Endothelial cell of umbilical vein (primary cell): ENCODE measurements around the gene ZSWIM7. TPM values are rescaled to one million over a fixed set of nuclear protein-coding genes. Genes with fewer than 3 reads are reported as not detected.

Source experiments
- BruUV-seq: library from RNA; stranded (reverse); fragments of 400-500 nt; replicated peaks from 2 replicates; lab custom pipeline; 2021; lab: Mats Ljungman, UMichigan
- CTCF ChIA-PET: fragments of 300-600, 350-600 bp; sonication (Branson Sonifier 250); formaldehyde crosslinking; loops from one replicate; lab custom pipeline; 2021; ENCODE audit warnings: antibody characterized with exemption, inconsistent platforms; lab: Charles Lee
- POLR2A ChIA-PET: fragments of 300-600, 350-600 bp; sonication (Branson Sonifier 250); formaldehyde crosslinking; loops from one replicate; lab custom pipeline; 2021; ENCODE audit warnings: antibody characterized with exemption, inconsistent platforms; lab: Charles Lee
- DNase-seq: peaks from one replicate; pipeline ENCODE4 v3.0.0-alpha.2; 2011; ENCODE audit warnings: low read depth, low spot score
- FAIRE-seq: peaks from 2 replicates; lab custom pipeline; 2011; peaks lifted over from hg19 to GRCh38; lab: Jason Lieb, UNC
- H2AFZ ChIP-seq: 2 replicates; pipeline ENCODE4 v1.6.0; 2012; ENCODE audit warnings: low read depth, low read length, control low read depth, inconsistent platforms
- H3K27ac ChIP-seq: 2 replicates; pipeline ENCODE4 v1.5.1; 2011; ENCODE audit warnings: low read depth, mild to moderate bottlenecking, control low read depth, low read length, moderate library complexity; ENCODE audit not compliant: insufficient read depth
- H3K27me3 ChIP-seq, 2 experiments: 2 replicates each; pipeline versions ENCODE4 v1.6.0 to v1.6.1; 2011; ENCODE audit warnings: low read length in 2 of 2, mixed read lengths in 1 of 2; ENCODE audit not compliant: control insufficient read depth in 2 of 2, insufficient read depth in 2 of 2
- H3K36me3 ChIP-seq, 2 experiments: 2 replicates in 1 of 2; 3 replicates in 1 of 2; pipeline ENCODE4 v1.5.1; 2011; ENCODE audit warnings: low read length in 2 of 2, mild to moderate bottlenecking in 1 of 2, moderate library complexity in 1 of 2; ENCODE audit not compliant: control insufficient read depth in 2 of 2, insufficient read depth in 2 of 2; ENCODE audit errors: extremely low read depth in 1 of 2
- H3K4me1 ChIP-seq: 3 replicates; pipeline ENCODE4 v1.5.1; 2011; ENCODE audit warnings: mild to moderate bottlenecking, low read length; ENCODE audit not compliant: control insufficient read depth, insufficient read depth; ENCODE audit errors: extremely low read depth
- H3K4me2 ChIP-seq: 2 replicates; pipeline ENCODE4 v1.6.1; 2011; ENCODE audit warnings: low read length, control low read depth, mixed read lengths; ENCODE audit not compliant: insufficient read depth
- H3K4me3 ChIP-seq, 3 experiments: fragments of 200-600 bp in 1 of 3; sonication (generic), shearing (Covaris generic) in 1 of 3; replicated peaks in 1 of 3; 2 replicates each; pipeline ENCODE4 v1.5.1; 2011 to 2016; ENCODE audit warnings: control low read depth in 3 of 3, low read length in 3 of 3, mild to moderate bottlenecking in 2 of 3, inconsistent platforms in 1 of 3, low read depth in 1 of 3, moderate library complexity in 1 of 3; ENCODE audit not compliant: insufficient read depth in 1 of 3
- H3K79me2 ChIP-seq: 2 replicates; pipeline ENCODE4 v1.6.0; 2012; ENCODE audit warnings: low read length, inconsistent platforms; ENCODE audit not compliant: control insufficient read depth, insufficient read depth
- H3K9ac ChIP-seq: replicated peaks from 2 replicates; pipeline ENCODE3; 2011; ENCODE audit warnings: low read length, control low read depth; ENCODE audit not compliant: insufficient read depth; ENCODE audit errors: extremely low read depth
- H3K9me1 ChIP-seq: replicated peaks from 3 replicates; pipeline ENCODE4 v1.6.0; 2011; ENCODE audit warnings: mild to moderate bottlenecking, low read length; ENCODE audit not compliant: control insufficient read depth, insufficient read depth; ENCODE audit errors: extremely low read depth
- H3K9me3 ChIP-seq: replicated peaks from 2 replicates; pipeline ENCODE4 v1.5.1; 2012; ENCODE audit warnings: low read length, inconsistent platforms; ENCODE audit not compliant: control insufficient read depth, insufficient read depth
- H4K20me1 ChIP-seq: replicated peaks from 2 replicates; pipeline ENCODE3; 2011; ENCODE audit warnings: mild to moderate bottlenecking, low read length; ENCODE audit not compliant: control insufficient read depth, insufficient read depth; ENCODE audit errors: extremely low read depth
- EZH2 ChIP-seq: IDR thresholded peaks from 2 replicates; pipeline ENCODE4 v1.6.1; 2012; ENCODE audit warnings: borderline replicate concordance, low read depth, mild to moderate bottlenecking, moderate library complexity, low read length, inconsistent platforms; ENCODE audit not compliant: severe bottlenecking
- FOS ChIP-seq: IDR thresholded peaks from 2 replicates; pipeline ENCODE4 v1.6.1; 2011; ENCODE audit warnings: mild to moderate bottlenecking, low read length, moderate library complexity, borderline replicate concordance; ENCODE audit not compliant: insufficient read depth
- GATA2 ChIP-seq: IDR thresholded peaks from 2 replicates; pipeline ENCODE4 v1.7.0; 2011; ENCODE audit warnings: low read depth, mild to moderate bottlenecking, moderate library complexity, mixed read lengths, low read length; ENCODE audit not compliant: insufficient read length, insufficient read depth
- JUN ChIP-seq: IDR thresholded peaks from 2 replicates; pipeline ENCODE4 v1.6.1; 2011; ENCODE audit warnings: borderline replicate concordance, low read depth; ENCODE audit not compliant: insufficient read length, insufficient read depth
- MYC ChIP-seq: IDR thresholded peaks from one replicate; pipeline ENCODE4 v1.6.1; 2011; ENCODE audit warnings: mild to moderate bottlenecking, low read depth, low read length
- POLR2A ChIP-seq: IDR thresholded peaks from 2 replicates; pipeline ENCODE4 v1.6.1; 2012; ENCODE audit warnings: low read depth, mild to moderate bottlenecking, control low read depth, low read length
- POLR2AphosphoS5 ChIP-seq: IDR thresholded peaks from 2 replicates; pipeline ENCODE4 v1.6.1; 2012; ENCODE audit warnings: low read depth, mild to moderate bottlenecking, control low read depth, low read length, moderate library complexity; ENCODE audit not compliant: insufficient read depth
- dilution Hi-C: fragments of 300-500 bp; cut with MboI; formaldehyde crosslinking; loops from one replicate; pipeline ENCODE4 v1.15.0; 2019; ENCODE audit warnings: low sequenced_read_pairs; ENCODE audit not compliant: extremely low pct_ligation_motif_present
- intact Hi-C: fragments of 100-400 bp; cut with micrococcal nuclease; formaldehyde crosslinking; loops from one replicate; pipeline ENCODE4 v1.10.0; 2022
- polyA plus RNA-seq, 4 experiments: library from polyadenylated mRNA; depleted of rRNA in 3 of 4; stranded (reverse) in 3 of 4; unstranded in 1 of 4; fragments of >200 nt; gene quantifications; 2 replicates each; pipeline versions ENCODE4 v1.2.1 to v1.2.3, GENCODE V29; 2011 to 2012; ENCODE audit warnings: missing spikeins in 1 of 4
- total RNA-seq: library from RNA; stranded (reverse); gene quantifications from 2 replicates; pipeline ENCODE4 v1.2.3, GENCODE V29; 2021
- TF ChIP-seq, protein P1 (sequence below): IDR thresholded peaks from 2 replicates; pipeline ENCODE4 v1.6.1; 2011; ENCODE audit not compliant: insufficient read depth, insufficient read length
- TF ChIP-seq, protein P2 (sequence below), 2 donors: IDR thresholded peaks; 1 replicate in 1 of 2; 2 replicates in 1 of 2; pipeline ENCODE4 v1.5.1; 2011; ENCODE audit warnings: low read length in 2 of 2, mild to moderate bottlenecking in 2 of 2, moderate library complexity in 2 of 2, control low read depth in 1 of 2, inconsistent platforms in 1 of 2, low read depth in 1 of 2; ENCODE audit not compliant: insufficient read depth in 1 of 2; ENCODE audit errors: extremely low read depth in 1 of 2

ZSWIM7 gene
- total and polyA plus RNA-seq, 2 donors (not counting 3 experiments of a cell fraction or from before 2014, with no cell fraction given), result 18.0 to 33.8 TPM

DNA sequence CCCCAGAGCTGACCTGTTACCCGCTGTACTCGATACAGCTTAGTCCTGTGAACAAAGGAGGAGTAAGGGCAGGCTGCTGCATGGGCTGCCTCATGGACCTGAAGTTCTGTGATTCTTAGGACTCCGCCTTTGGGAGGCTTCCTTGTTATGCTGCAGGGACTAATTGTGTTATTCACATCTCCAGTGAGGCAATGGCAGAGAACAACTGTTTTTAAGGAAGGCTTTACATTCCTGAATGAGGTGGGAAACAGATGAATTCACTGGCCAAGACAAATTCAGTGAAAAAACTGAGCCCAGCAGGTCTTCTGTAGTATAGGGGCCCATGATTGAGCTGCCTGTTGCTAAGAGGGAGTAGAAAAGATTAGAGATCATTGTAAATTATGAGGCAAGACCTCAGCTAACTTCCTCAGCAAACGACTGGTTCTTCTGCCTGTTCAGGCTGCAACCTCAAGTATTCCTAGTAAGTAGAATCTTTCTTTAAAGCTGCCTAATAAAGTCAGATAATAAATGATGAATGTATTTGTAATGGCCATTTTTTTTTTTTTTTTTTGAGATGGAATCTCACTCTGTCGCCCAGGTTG is 28.3 kb downstream of the ZSWIM7 start:
- Histone ChIP-seq H3K27ac (no peak overlapping the region), H3K36me3 (peaks cover 0 to 5% of the 10 kb centered on the region in 2 experiments), H3K27me3 (no peaks in the 10 kb centered on the region), H2AFZ (no peak overlapping the region), H3K4me2 (no peak overlapping the region), H3K9ac (no peak overlapping the region), H3K9me3 (no peaks in the 10 kb centered on the region), H3K4me3 (no peak overlapping the region), H3K9me1 (no peaks in the 10 kb centered on the region), H3K4me1 (peaks cover 15% of the 10 kb centered on the region), H3K79me2 (peaks cover 38% of the 10 kb centered on the region), H4K20me1 (no peaks in the 10 kb centered on the region)
- ChIA-PET CTCF (interaction anchor here (1.0 to 1.2 kb wide), 2 partner anchors 20 to 27 kb away, joined by 3 read pairs; no protein-coding TSS in a partner anchor), POLR2A (interaction anchor here (0.7 kb wide), 1 partner anchor 19 kb away, joined by 6 read pairs; no protein-coding TSS in a partner anchor)
- FAIRE-seq (no peak), DNase-seq (no peak)
- TF ChIP-seq EZH2 (no peak), MYC (no peak), POLR2AphosphoS5 (no peak), GATA2 (no peak), FOS (no peak), JUN (no peak), POLR2A (no peak)
- TF ChIP-seq, protein P1, sequence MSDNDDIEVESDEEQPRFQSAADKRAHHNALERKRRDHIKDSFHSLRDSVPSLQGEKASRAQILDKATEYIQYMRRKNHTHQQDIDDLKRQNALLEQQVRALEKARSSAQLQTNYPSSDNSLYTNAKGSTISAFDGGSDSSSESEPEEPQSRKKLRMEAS, result no peak
- TF ChIP-seq, protein P2, sequence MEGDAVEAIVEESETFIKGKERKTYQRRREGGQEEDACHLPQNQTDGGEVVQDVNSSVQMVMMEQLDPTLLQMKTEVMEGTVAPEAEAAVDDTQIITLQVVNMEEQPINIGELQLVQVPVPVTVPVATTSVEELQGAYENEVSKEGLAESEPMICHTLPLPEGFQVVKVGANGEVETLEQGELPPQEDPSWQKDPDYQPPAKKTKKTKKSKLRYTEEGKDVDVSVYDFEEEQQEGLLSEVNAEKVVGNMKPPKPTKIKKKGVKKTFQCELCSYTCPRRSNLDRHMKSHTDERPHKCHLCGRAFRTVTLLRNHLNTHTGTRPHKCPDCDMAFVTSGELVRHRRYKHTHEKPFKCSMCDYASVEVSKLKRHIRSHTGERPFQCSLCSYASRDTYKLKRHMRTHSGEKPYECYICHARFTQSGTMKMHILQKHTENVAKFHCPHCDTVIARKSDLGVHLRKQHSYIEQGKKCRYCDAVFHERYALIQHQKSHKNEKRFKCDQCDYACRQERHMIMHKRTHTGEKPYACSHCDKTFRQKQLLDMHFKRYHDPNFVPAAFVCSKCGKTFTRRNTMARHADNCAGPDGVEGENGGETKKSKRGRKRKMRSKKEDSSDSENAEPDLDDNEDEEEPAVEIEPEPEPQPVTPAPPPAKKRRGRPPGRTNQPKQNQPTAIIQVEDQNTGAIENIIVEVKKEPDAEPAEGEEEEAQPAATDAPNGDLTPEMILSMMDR (IDR thresholded peaks at IDR 0.05; ENCODE audit: extremely low read depth in 1 of 2, insufficient read depth in 1 of 2, low read depth in 1 of 2, low read length in 2 of 2), result no peak
- dilution Hi-C loops, result no loop called here
- BruUV-seq, result no TSS peak
- intact Hi-C loops, result no loop called here
